K562 (cell line): ENCODE data around the gene BTBD1. TPM values are rescaled to one million over a fixed set of nuclear protein-coding genes. Genes with fewer than 3 reads are reported as not detected.

Experiments used
- ATAC-seq: fragments of 200-7000 bp; cut with Tn5 transposase; 3 replicates; pipeline ENCODE4 v1.9.1; 2020; ENCODE audit warnings: moderate library complexity
- BruUV-seq: library from RNA; stranded (reverse); fragments of 400-500 nt; replicated peaks from 2 replicates; lab custom pipeline; 2021; lab: Mats Ljungman, UMichigan
- CTCF ChIA-PET: fragments of 300-600 bp; formaldehyde crosslinking; extraction: SDS; loops from one replicate; lab custom pipeline; 2021; ENCODE audit warnings: low intra/inter-chr PET ratio; lab: Yijun Ruan, JAX
- POLR2A ChIA-PET: fragments of 300-600, 350-650 bp; sonication (Branson Sonifier 250); formaldehyde crosslinking; extraction: SDS; loops from one replicate; lab custom pipeline; 2021; ENCODE audit warnings: antibody characterized with exemption, inconsistent platforms; lab: Yijun Ruan, JAX
- DNase-seq, 4 experiments: peaks; one replicate each; pipeline versions ENCODE4 v3.0.0 to v3.0.0-alpha.2; 2011 to 2018; ENCODE audit warnings: low spot score in 3 of 4, mixed read lengths in 3 of 4; ENCODE audit errors: extremely low read depth in 1 of 4
- FAIRE-seq: peaks from 2 replicates; lab custom pipeline; 2011; peaks lifted over from hg19 to GRCh38; lab: Jason Lieb, UNC
- H2AFZ ChIP-seq: 2 replicates; pipeline ENCODE4 v1.6.0; 2011; ENCODE audit warnings: low read depth, low read length, control low read depth, inconsistent platforms
- H3K27ac ChIP-seq: fragments of 200-600 bp; 3 replicates; pipeline ENCODE4 v1.8.0; 2011; ENCODE audit warnings: low read depth, mild to moderate bottlenecking, control low read depth, inconsistent platforms, low read length, moderate library complexity, mixed read lengths; ENCODE audit errors: extremely low read depth
- H3K27me3 ChIP-seq, 2 experiments: fragments of 300-600 bp in 1 of 2; 2 replicates in 1 of 2; 3 replicates in 1 of 2; pipeline versions ENCODE4 v1.6.0 to v1.8.0; 2011; ENCODE audit warnings: inconsistent platforms in 2 of 2, low read length in 2 of 2, mild to moderate bottlenecking in 1 of 2, mixed read lengths in 1 of 2, moderate library complexity in 1 of 2; ENCODE audit not compliant: control insufficient read depth in 2 of 2, insufficient read depth in 2 of 2
- H3K36me3 ChIP-seq: fragments of 300-600 bp; 3 replicates; pipeline ENCODE4 v1.8.0; 2011; ENCODE audit warnings: mild to moderate bottlenecking, low read length, inconsistent platforms; ENCODE audit not compliant: control insufficient read depth, insufficient read depth
- H3K4me1 ChIP-seq, 2 experiments: fragments of 200-600 bp in 1 of 2; replicated peaks in 1 of 2; 2 replicates in 1 of 2; 3 replicates in 1 of 2; pipeline versions ENCODE4 v1.5.1 to v1.8.0; 2011; ENCODE audit warnings: inconsistent platforms in 2 of 2, low read length in 2 of 2, mild to moderate bottlenecking in 1 of 2, mixed read lengths in 1 of 2, moderate library complexity in 1 of 2; ENCODE audit not compliant: control insufficient read depth in 2 of 2, insufficient read depth in 2 of 2
- H3K4me2 ChIP-seq: 2 replicates; pipeline ENCODE4 v1.6.1; 2011; ENCODE audit warnings: low read length, control low read depth, inconsistent platforms, mixed read lengths; ENCODE audit not compliant: insufficient read depth
- H3K4me3 ChIP-seq: fragments of 200-600 bp; sonication (generic), shearing (Covaris generic); 2 replicates; pipeline ENCODE4 v1.5.1; 2016; ENCODE audit warnings: control low read depth, inconsistent platforms
- H3K79me2 ChIP-seq: fragments of 200-600 bp; 3 replicates; pipeline ENCODE4 v1.8.0; 2011; ENCODE audit warnings: low read length, inconsistent platforms; ENCODE audit not compliant: control insufficient read depth, insufficient read depth
- H3K9ac ChIP-seq, 2 experiments: 2 replicates each; pipeline versions ENCODE4 v1.6.0 to v1.6.1; 2011; ENCODE audit warnings: low read depth in 2 of 2, low read length in 2 of 2, control low read depth in 1 of 2, inconsistent platforms in 1 of 2, mild to moderate bottlenecking in 1 of 2, mixed read lengths in 1 of 2; ENCODE audit not compliant: insufficient read depth in 1 of 2
- H3K9me1 ChIP-seq: one replicate; pipeline ENCODE4 v1.6.0; 2011; ENCODE audit warnings: inconsistent platforms, mild to moderate bottlenecking, low read length, moderate library complexity; ENCODE audit not compliant: control insufficient read depth, insufficient read depth
- H3K9me3 ChIP-seq: replicated peaks from 2 replicates; pipeline ENCODE4 v1.5.1; 2011; ENCODE audit warnings: low read depth, low read length, inconsistent platforms; ENCODE audit not compliant: control insufficient read depth, insufficient read depth
- H4K20me1 ChIP-seq: replicated peaks from 2 replicates; pipeline ENCODE4 v1.6.1; 2011; ENCODE audit warnings: low read length, inconsistent platforms, mixed read lengths; ENCODE audit not compliant: control insufficient read depth, insufficient read depth
- BDP1 ChIP-seq: IDR thresholded peaks from 3 replicates; pipeline ENCODE4 v1.6.1; 2011; ENCODE audit not compliant: insufficient read length, insufficient read depth
- BRD4 ChIP-seq: fragments of 200-600 bp; sonication (generic); IDR thresholded peaks from 2 replicates; pipeline ENCODE4 v1.6.1; 2017; ENCODE audit warnings: inconsistent platforms
- FIP1L1 ChIP-seq: fragments of 200-400 bp; formaldehyde crosslinking; IDR thresholded peaks from 2 replicates; pipeline ENCODE4 v1.6.1; 2018; ENCODE audit warnings: mild to moderate bottlenecking, low read depth, low read length; ENCODE audit not compliant: poor library complexity, severe bottlenecking
- HDAC6 ChIP-seq: IDR thresholded peaks from 2 replicates; pipeline ENCODE4 v1.6.1; 2012; ENCODE audit warnings: low read depth, mild to moderate bottlenecking, control low read depth, inconsistent platforms, low read length, moderate library complexity
- LEF1 ChIP-seq: fragments of 450-650 bp; IDR thresholded peaks from 2 replicates; pipeline ENCODE4 v1.6.1; 2016; ENCODE audit warnings: mild to moderate bottlenecking
- NFIX ChIP-seq: fragments of 250-450 bp; sonication (Bioruptor Pico); IDR thresholded peaks from 2 replicates; pipeline ENCODE4 v1.4.0; 2020; ENCODE audit warnings: low read depth, mild to moderate bottlenecking, moderate library complexity
- POLR2H ChIP-seq: IDR thresholded peaks from 2 replicates; pipeline ENCODE4 v1.6.1; 2016; ENCODE audit warnings: missing genetic modification characterization, low read depth, mild to moderate bottlenecking, control low read depth, missing compliant biosample characterization, moderate library complexity
- RERE ChIP-seq: sonication (generic); formaldehyde crosslinking; IDR thresholded peaks from 2 replicates; pipeline ENCODE4 v1.8.0; 2023; ENCODE audit warnings: missing genetic modification reagents, mild to moderate bottlenecking, borderline replicate concordance
- ZNF197 ChIP-seq: fragments of 200-800 bp; sonication (Bioruptor generic); IDR thresholded peaks from 2 replicates; pipeline ENCODE4 v1.6.1; 2016; ENCODE audit warnings: low read depth, missing genetic modification characterization, missing compliant biosample characterization
- WGBS: fragments of 100-300 bp; shearing (Covaris generic); methylation state at CpG from one replicate; pipeline ENCODE4 v1.1.6; 2016; ENCODE audit warnings: low coverage, mixed read lengths; ENCODE audit not compliant: insufficient coverage; ENCODE audit errors: missing lambda C conversion rate; 5-methylcytosine and 5-hydroxymethylcytosine counted together
- in situ Hi-C: fragments of 300-500 bp; cut with MboI; formaldehyde crosslinking; loops from 4 replicates; pipeline ENCODE4 v1.15.0; 2018; ENCODE audit warnings: inconsistent platforms, mixed read lengths
- intact Hi-C: fragments of 100-400 bp; cut with micrococcal nuclease; formaldehyde crosslinking; loops from 2 replicates; pipeline ENCODE4 v1.14.2; 2022
- polyA plus RNA-seq, 8 experiments: library from polyadenylated mRNA; depleted of rRNA in 4 of 8; stranded (reverse) in 5 of 8; unstranded in 3 of 8; fragments of >200 nt; fragmentation: Nextera tagmentation in 2 of 8; fragmentation: Illumina TruSeq in 1 of 8; extraction: Ambion mirVana in 2 of 8; extraction: Trizol in 1 of 8; gene quantifications; 2 replicates each; pipeline versions ENCODE4 v1.2.1 to v1.2.3, GENCODE V29; 2011 to 2014; ENCODE audit warnings: inconsistent platforms in 1 of 8, missing spikeins in 1 of 8
- total RNA-seq, 7 experiments: library from RNA; depleted of rRNA in 6 of 7; stranded (reverse); fragments of >200 nt in 6 of 7; fragmentation: Illumina TruSeq in 2 of 7; extraction: Trizol in 2 of 7; gene quantifications; 2 replicates each; pipeline versions ENCODE4 v1.2.1 to v1.2.3, GENCODE V29; 2011 to 2021; ENCODE audit warnings: low replicate concordance in 1 of 7

Gene BTBD1
- total and polyA plus RNA-seq, 9 of the 15 experiments (the other 6 are each of a cell fraction or from before 2014, with no cell fraction given), result 19.4 to 106 (median 90.4) TPM

- no peak overlapping the region for H3K27ac ChIP-seq
- in situ Hi-C loops (no loop called here), intact Hi-C loops (no loop called here)
- BruUV-seq, result no TSS peak
- ChIA-PET POLR2A (no interaction called here), CTCF (no interaction called here)
- ATAC-seq (no peak), DNase-seq (no peak), FAIRE-seq (no peak)
- H3K4me1 ChIP-seq, result no peaks in the 10 kb centered on the region
- no peaks in the 10 kb centered on the region for H3K36me3 ChIP-seq
- no peaks in the 10 kb centered on the region for H3K9me3 ChIP-seq
- no peak overlapping the region for H3K4me2 ChIP-seq
- H4K20me1 ChIP-seq, result no peaks in the 10 kb centered on the region
- no peaks in the 10 kb centered on the region for H3K79me2 ChIP-seq
- no peaks in the 10 kb centered on the region for H3K9me1 ChIP-seq
- H2AFZ ChIP-seq, result no peak overlapping the region
- no peak overlapping the region for H3K4me3 ChIP-seq
- H3K9ac ChIP-seq, result no peak overlapping the region
- H3K27me3 ChIP-seq, result peaks cover 4 to 6% of the 10 kb centered on the region in 2 experiments; a peak in 4 of 5 replicates
- 5% methylated on average over 1 of the region's 1 CpG for WGBS
- TF ChIP-seq RERE (CRISPR knock-in tag), result no peak
- no peak for TF ChIP-seq ZNF197 (CRISPR knock-in tag)
- TF ChIP-seq BDP1, result no peak
- no peak for TF ChIP-seq NFIX (CRISPR knock-in tag)
- no peak for TF ChIP-seq POLR2H (tag)
- TF ChIP-seq BRD4, result no peak
- TF ChIP-seq FIP1L1, result no peak
- TF ChIP-seq HDAC6, result no peak
- TF ChIP-seq LEF1, result no peak
Observed at GRCh38 chr15:82972990-82973389, 94.1 kb downstream of the BTBD1 start.
